ENCODE measurements around the gene TBC1D5. TPM values are rescaled to one million over a fixed set of nuclear protein-coding genes. Genes with fewer than 3 reads are reported as not detected.

Gene TBC1D5
- total RNA-seq, 1 experiment from 2014 or later, result 43.3 TPM

DNA sequence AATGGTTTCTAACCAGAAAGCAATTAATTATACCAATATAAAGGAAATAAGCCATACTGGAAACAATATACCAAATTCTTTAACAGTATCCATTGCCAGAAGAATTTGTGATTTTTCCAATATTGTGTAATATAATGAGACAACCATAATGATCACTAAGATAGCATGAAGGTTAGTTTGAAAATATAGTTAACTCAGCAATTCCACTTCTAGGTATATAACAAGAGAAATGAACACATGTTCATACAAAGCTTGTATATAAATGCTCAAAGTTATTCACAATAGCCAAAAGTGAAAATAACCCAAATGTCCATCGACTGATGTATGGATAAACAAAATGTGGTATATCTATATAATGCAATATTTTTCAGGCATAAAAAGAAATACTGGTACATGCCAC, 369.1 kb downstream of the TBC1D5 start:
- Mint-ChIP-seq H3K9me3 (ENCODE audit: unreplicated experiment) (no peaks in the 10 kb centered on the region), H3K27ac (ENCODE audit: low read depth, unreplicated experiment) (no peak overlapping the region), H3K4me1 (ENCODE audit: insufficient read depth, unreplicated experiment) (no peaks in the 10 kb centered on the region), H3K27me3 (ENCODE audit: insufficient read depth, unreplicated experiment) (no peaks in the 10 kb centered on the region), H3K36me3 (ENCODE audit: insufficient read depth, unreplicated experiment) (peaks cover 10% of the 10 kb centered on the region), H3K4me3 (ENCODE audit: unreplicated experiment) (no peak overlapping the region)
- CTCF ChIA-PET, result no interaction called here
- no TSS peak for BruUV-seq (replicated peaks)
- no peak for DNase-seq (ENCODE audit: unreplicated experiment)
- intact Hi-C loops (cut with micrococcal nuclease), result no loop called here
- TF ChIP-seq, protein P1, sequence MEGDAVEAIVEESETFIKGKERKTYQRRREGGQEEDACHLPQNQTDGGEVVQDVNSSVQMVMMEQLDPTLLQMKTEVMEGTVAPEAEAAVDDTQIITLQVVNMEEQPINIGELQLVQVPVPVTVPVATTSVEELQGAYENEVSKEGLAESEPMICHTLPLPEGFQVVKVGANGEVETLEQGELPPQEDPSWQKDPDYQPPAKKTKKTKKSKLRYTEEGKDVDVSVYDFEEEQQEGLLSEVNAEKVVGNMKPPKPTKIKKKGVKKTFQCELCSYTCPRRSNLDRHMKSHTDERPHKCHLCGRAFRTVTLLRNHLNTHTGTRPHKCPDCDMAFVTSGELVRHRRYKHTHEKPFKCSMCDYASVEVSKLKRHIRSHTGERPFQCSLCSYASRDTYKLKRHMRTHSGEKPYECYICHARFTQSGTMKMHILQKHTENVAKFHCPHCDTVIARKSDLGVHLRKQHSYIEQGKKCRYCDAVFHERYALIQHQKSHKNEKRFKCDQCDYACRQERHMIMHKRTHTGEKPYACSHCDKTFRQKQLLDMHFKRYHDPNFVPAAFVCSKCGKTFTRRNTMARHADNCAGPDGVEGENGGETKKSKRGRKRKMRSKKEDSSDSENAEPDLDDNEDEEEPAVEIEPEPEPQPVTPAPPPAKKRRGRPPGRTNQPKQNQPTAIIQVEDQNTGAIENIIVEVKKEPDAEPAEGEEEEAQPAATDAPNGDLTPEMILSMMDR (IDR thresholded peaks at IDR 0.05; ENCODE audit: unreplicated experiment), result no peak
- POLR2A ChIA-PET, result interaction anchor here (0.7 kb wide), 1 partner anchor 25 kb away, joined by 3 read pairs; no protein-coding TSS in a partner anchor

DNA sequence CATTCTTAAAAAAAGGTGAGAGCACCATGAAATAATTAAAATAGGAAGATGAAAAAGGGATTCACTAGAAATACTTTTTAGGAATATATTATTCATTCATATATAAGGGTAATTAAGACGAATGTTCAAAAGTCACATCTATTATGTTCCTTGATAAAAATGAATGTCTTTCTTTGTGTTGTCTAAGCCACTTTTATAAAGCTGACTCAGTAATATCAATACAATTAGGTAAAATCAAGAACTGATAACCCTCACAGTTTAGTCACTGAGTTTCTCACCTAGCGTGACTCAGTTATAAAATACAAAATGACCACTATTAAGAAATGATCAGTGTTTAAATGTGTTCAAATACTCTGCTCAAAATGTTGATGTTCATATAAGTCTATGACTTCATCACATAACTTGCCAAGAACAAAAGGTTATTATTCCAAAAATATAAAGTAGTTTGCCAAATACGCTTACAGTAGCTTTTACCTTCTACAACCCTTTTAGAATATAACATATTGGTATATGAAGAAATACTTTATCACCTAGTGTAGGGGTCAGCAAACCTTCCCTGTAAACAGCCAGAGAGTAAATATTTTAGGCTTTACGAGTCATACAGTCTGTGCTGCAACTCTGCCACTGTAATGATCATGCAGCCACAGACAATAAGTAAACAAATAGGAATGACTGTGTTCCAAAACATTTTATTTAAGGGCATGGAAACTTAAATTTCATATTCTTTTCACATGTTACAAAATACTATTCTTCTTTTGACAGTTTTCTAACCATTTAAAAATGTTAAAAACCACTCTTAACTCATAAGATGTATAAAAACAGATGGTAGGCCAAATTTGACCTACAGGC, 369.8 kb downstream of the TBC1D5 start:
- TF ChIP-seq, protein P1 (IDR thresholded peaks at IDR 0.05; ENCODE audit: unreplicated experiment), result no peak
- DNase-seq (ENCODE audit: unreplicated experiment), result peak; percentile 27
- intact Hi-C loops (cut with micrococcal nuclease), result no loop called here
- BruUV-seq (replicated peaks), result no TSS peak
- Mint-ChIP-seq H3K36me3 (ENCODE audit: insufficient read depth, unreplicated experiment) (peaks cover 5% of the 10 kb centered on the region), H3K9me3 (ENCODE audit: unreplicated experiment) (no peaks in the 10 kb centered on the region), H3K27me3 (ENCODE audit: insufficient read depth, unreplicated experiment) (no peaks in the 10 kb centered on the region), H3K4me1 (ENCODE audit: insufficient read depth, unreplicated experiment) (no peaks in the 10 kb centered on the region), H3K4me3 (ENCODE audit: unreplicated experiment) (no peak overlapping the region), H3K27ac (ENCODE audit: low read depth, unreplicated experiment) (no peak overlapping the region)
- ChIA-PET POLR2A (no interaction called here), CTCF (interaction anchor here (0.6 kb wide), 1 partner anchor 129 kb away, joined by 3 read pairs; no protein-coding TSS in a partner anchor)

DNA sequence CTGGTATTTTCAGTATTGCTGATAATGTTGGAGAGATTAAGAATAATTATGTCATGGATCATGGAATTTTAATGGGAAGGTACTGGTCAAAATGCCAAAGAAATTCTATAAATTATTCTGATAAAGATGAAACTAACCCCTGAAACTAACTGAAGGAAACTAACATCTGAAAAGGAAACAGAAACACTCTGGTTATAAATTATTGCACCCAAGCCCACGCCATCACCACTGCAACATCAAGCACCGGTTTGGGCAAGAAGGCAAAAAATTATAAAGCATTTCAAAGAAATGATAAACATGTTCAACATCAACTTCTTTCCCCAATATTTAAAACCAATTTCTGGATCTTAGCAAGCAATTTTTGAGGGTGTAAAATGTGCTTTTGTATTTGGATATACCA, 372.5 kb downstream of the TBC1D5 start:
- Mint-ChIP-seq H3K9me3 (ENCODE audit: unreplicated experiment) (no peaks in the 10 kb centered on the region), H3K27me3 (ENCODE audit: insufficient read depth, unreplicated experiment) (no peaks in the 10 kb centered on the region), H3K4me1 (ENCODE audit: insufficient read depth, unreplicated experiment) (no peaks in the 10 kb centered on the region), H3K4me3 (ENCODE audit: unreplicated experiment) (no peak overlapping the region), H3K27ac (ENCODE audit: low read depth, unreplicated experiment) (no peak overlapping the region), H3K36me3 (ENCODE audit: insufficient read depth, unreplicated experiment) (peaks cover 5% of the 10 kb centered on the region)
- no TSS peak for BruUV-seq (replicated peaks)
- intact Hi-C loops (cut with micrococcal nuclease), result no loop called here
- TF ChIP-seq, protein P1 (IDR thresholded peaks at IDR 0.05; ENCODE audit: unreplicated experiment), result no peak
- no peak for DNase-seq (ENCODE audit: unreplicated experiment)
- ChIA-PET CTCF (interaction anchor here (0.5 to 0.7 kb wide), 2 partner anchors 21 to 581 kb away, joined by 3 read pairs; no protein-coding TSS in a partner anchor), POLR2A (interaction anchor here (0.7 kb wide), 1 partner anchor 13 kb away, joined by 4 read pairs; no protein-coding TSS in a partner anchor)

DNA sequence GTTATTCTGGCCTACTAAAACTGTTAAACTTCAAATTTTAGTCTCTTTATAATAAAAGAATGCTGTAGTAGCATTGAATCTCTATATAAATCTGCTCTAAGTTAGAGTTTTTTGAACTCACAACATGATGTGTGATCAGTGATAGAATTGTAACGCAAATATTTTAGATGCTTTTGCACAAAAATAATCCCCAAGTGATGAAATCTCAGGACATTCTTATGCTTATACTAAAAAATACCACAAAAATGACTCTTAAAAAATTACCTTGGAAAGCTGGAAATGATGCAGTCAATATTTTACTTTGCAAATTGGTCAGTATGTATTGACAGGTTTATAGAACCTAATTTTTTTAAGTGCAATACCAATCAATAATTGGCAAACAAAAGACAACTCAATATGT, 375.3 kb downstream of the TBC1D5 start:
- TF ChIP-seq, protein P1 (IDR thresholded peaks at IDR 0.05; ENCODE audit: unreplicated experiment), result no peak
- DNase-seq (ENCODE audit: unreplicated experiment), result no peak
- POLR2A ChIA-PET, result no interaction called here
- H3K27me3 Mint-ChIP-seq (ENCODE audit: insufficient read depth, unreplicated experiment), result no peaks in the 10 kb centered on the region
- no peak overlapping the region for H3K27ac Mint-ChIP-seq (ENCODE audit: low read depth, unreplicated experiment)
- no peak overlapping the region for H3K4me3 Mint-ChIP-seq (ENCODE audit: unreplicated experiment)
- intact Hi-C loops (cut with micrococcal nuclease), result no loop called here
- H3K4me1 Mint-ChIP-seq (ENCODE audit: insufficient read depth, unreplicated experiment), result no peaks in the 10 kb centered on the region
- BruUV-seq (replicated peaks), result no TSS peak
- CTCF ChIA-PET, result no interaction called here
- no peaks in the 10 kb centered on the region for H3K9me3 Mint-ChIP-seq (ENCODE audit: unreplicated experiment)
- H3K36me3 Mint-ChIP-seq (ENCODE audit: insufficient read depth, unreplicated experiment), result peaks cover 5% of the 10 kb centered on the region
